HCT116 (cell line): Measurements from ENCODE around the gene RNASEH2A. TPM values are rescaled to one million over a fixed set of nuclear protein-coding genes. Genes with fewer than 3 reads are reported as not detected.

Source experiments
- ATAC-seq: fragments of 200-7000 bp; cut with Tn5 transposase; 2 replicates; pipeline ENCODE4 v1.9.1; 2020; ENCODE audit warnings: mild to moderate bottlenecking, moderate library complexity
- BruUV-seq: library from RNA; stranded (reverse); fragments of 400-500 nt; replicated peaks from 2 replicates; lab custom pipeline; 2021; lab: Mats Ljungman, UMichigan
- CTCF ChIA-PET: fragments of 300-600 bp; sonication (Branson Sonifier 250); formaldehyde crosslinking; loops from one replicate; lab custom pipeline; 2021; ENCODE audit warnings: antibody characterized with exemption; lab: Charles Lee
- POLR2A ChIA-PET: fragments of 300-600, 350-600 bp; sonication (Branson Sonifier 250); formaldehyde crosslinking; loops from one replicate; lab custom pipeline; 2021; ENCODE audit warnings: antibody characterized with exemption; lab: Charles Lee
- RAD21 ChIA-PET, 2 experiments: fragments of 300-600 bp; sonication (Branson Sonifier 250); formaldehyde crosslinking; loops; one replicate each; lab custom pipeline; 2023; ENCODE audit warnings: low total read pairs in 2 of 2; ENCODE audit not compliant: uncharacterized antibody in 2 of 2, unreplicated experiment in 2 of 2, low non-redundant PET in 1 of 2; lab: Charles Lee
- DNase-seq: peaks from one replicate; pipeline ENCODE4 v3.0.0-alpha.2; 2010; ENCODE audit warnings: low read depth, low spot score
- H2AFZ ChIP-seq: fragments of 200-600 bp; shearing (Covaris generic), sonication (generic); 2 replicates; pipeline ENCODE4 v1.6.1; 2017; ENCODE audit warnings: low read depth, mixed run types, mixed read lengths, antibody characterized with exemption, low read length; ENCODE audit not compliant: poor library complexity, severe bottlenecking
- H3K27ac ChIP-seq: 2 replicates; pipeline ENCODE4 v1.5.1; 2012; ENCODE audit warnings: low read depth, low read length
- H3K27me3 ChIP-seq: fragments of 200-600 bp; sonication (generic); 2 replicates; pipeline ENCODE4 v1.6.1; 2016; ENCODE audit warnings: mixed run types, low read length, mixed read lengths; ENCODE audit not compliant: insufficient read depth
- H3K36me3 ChIP-seq, 2 experiments: fragments of 200-500 bp in 1 of 2; fragments of 200-600 bp in 1 of 2; sonication (Bioruptor generic) in 1 of 2; sonication (generic) in 1 of 2; 2 replicates each; pipeline versions ENCODE4 v1.5.1 to v1.6.1; 2014 to 2016; ENCODE audit warnings: low read length in 2 of 2, inconsistent platforms in 1 of 2, mixed read lengths in 1 of 2, mixed run types in 1 of 2; ENCODE audit not compliant: insufficient read depth in 2 of 2, control insufficient read depth in 1 of 2
- H3K4me1 ChIP-seq, 2 experiments: fragments of 200-600 bp in 1 of 2; sonication (generic) in 1 of 2; 2 replicates each; pipeline versions ENCODE4 v1.5.1 to v1.6.1; 2012 to 2017; ENCODE audit warnings: low read length in 2 of 2, inconsistent platforms in 1 of 2, mild to moderate bottlenecking in 1 of 2, mixed read lengths in 1 of 2, mixed run types in 1 of 2, moderate library complexity in 1 of 2; ENCODE audit not compliant: insufficient read depth in 2 of 2, control insufficient read depth in 1 of 2
- H3K4me2 ChIP-seq: fragments of 200-600 bp; sonication (generic); 2 replicates; pipeline ENCODE4 v1.6.1; 2017; ENCODE audit warnings: mixed run types, low read length, mixed read lengths
- H3K4me3 ChIP-seq, 2 experiments: fragments of 200-600 bp in 1 of 2; sonication (generic) in 1 of 2; replicated peaks in 1 of 2; 2 replicates each; pipeline ENCODE4 v1.5.1; 2011 to 2016; ENCODE audit warnings: low read length in 2 of 2, control low read depth in 1 of 2, low read depth in 1 of 2, mild to moderate bottlenecking in 1 of 2, mixed read lengths in 1 of 2, mixed run types in 1 of 2
- H3K79me2 ChIP-seq: fragments of 200-600 bp; sonication (generic); 2 replicates; pipeline ENCODE4 v1.6.1; 2017; ENCODE audit warnings: mild to moderate bottlenecking, mixed run types, low read length, moderate library complexity, mixed read lengths; ENCODE audit not compliant: insufficient read depth
- H3K9ac ChIP-seq: fragments of 200-600 bp; sonication (generic); 2 replicates; pipeline ENCODE4 v1.6.1; 2016; ENCODE audit warnings: low read length, mixed read lengths
- H3K9me2 ChIP-seq: fragments of 200-600 bp; sonication (generic), shearing (Covaris generic); 2 replicates; pipeline ENCODE4 v1.6.1; 2017; ENCODE audit warnings: mixed run types, mild to moderate bottlenecking, moderate library complexity; ENCODE audit not compliant: insufficient read depth
- H3K9me3 ChIP-seq, 2 experiments: fragments of 200-500 bp in 1 of 2; fragments of 200-600 bp in 1 of 2; sonication (Bioruptor generic) in 1 of 2; sonication (generic) in 1 of 2; 2 replicates each; pipeline ENCODE4 v1.6.1; 2014 to 2017; ENCODE audit warnings: low read length in 2 of 2, mixed read lengths in 2 of 2, inconsistent platforms in 1 of 2, low read depth in 1 of 2, mild to moderate bottlenecking in 1 of 2, mixed run types in 1 of 2, moderate library complexity in 1 of 2; ENCODE audit not compliant: control insufficient read depth in 1 of 2, insufficient read depth in 1 of 2
- H4K20me1 ChIP-seq: fragments of 200-600 bp; sonication (generic), shearing (Covaris generic); 2 replicates; pipeline ENCODE4 v1.6.1; 2017; ENCODE audit warnings: mixed run types, mild to moderate bottlenecking, moderate library complexity; ENCODE audit not compliant: insufficient read depth
- CTCF ChIP-seq, 3 experiments: fragments of 200-600 bp in 1 of 3; sonication (generic) in 1 of 3; IDR thresholded peaks in 2 of 3; conservative IDR thresholded peaks in 1 of 3; 2 replicates each; pipeline ENCODE4 v1.5.1; 2012 to 2017; ENCODE audit warnings: low read depth in 2 of 3, low read length in 2 of 3, antibody characterized with exemption in 1 of 3, borderline replicate concordance in 1 of 3, control low read depth in 1 of 3, mild to moderate bottlenecking in 1 of 3, mixed read lengths in 1 of 3, mixed run types in 1 of 3, moderate library complexity in 1 of 3; ENCODE audit not compliant: insufficient read depth in 1 of 3
- JUND ChIP-seq: IDR thresholded peaks from 2 replicates; pipeline ENCODE4 v1.6.1; 2012
- SP1 ChIP-seq: IDR thresholded peaks from 2 replicates; pipeline ENCODE4 v1.6.1; 2012; ENCODE audit warnings: low read depth
- intact Hi-C: fragments of 100-400 bp; cut with micrococcal nuclease; formaldehyde crosslinking; loops from 2 replicates; pipeline ENCODE4 v1.10.0; 2022
- total RNA-seq: library from RNA; stranded (reverse); gene quantifications from one replicate; pipeline ENCODE4 v1.2.1, GENCODE V29; 2021; ENCODE audit not compliant: unreplicated experiment
- TF ChIP-seq, protein P1 (sequence below): IDR thresholded peaks from 2 replicates; pipeline ENCODE4 v1.6.1; 2012

Gene RNASEH2A
- total RNA-seq, 1 experiment from 2014 or later: 54.5 TPM

GRCh38 chr19:12778905-12779161, 27.6 kb upstream of the RNASEH2A start:
- peak overlapping the region; percentile 66 to 68 for H3K4me3 ChIP-seq
- H4K20me1 ChIP-seq: no peaks in the 10 kb centered on the region
- TF ChIP-seq JUND (no peak), SP1 (no peak)
- H3K27me3 ChIP-seq: no peaks in the 10 kb centered on the region
- ChIA-PET POLR2A (interaction anchor here (1.3 to 8.8 kb wide), 2 partner anchors 13 to 15 kb away, joined by 6 to 172 read pairs; partner anchors contain the start of gene JUNB), RAD21 (interaction anchor here (0.6 to 2.7 kb wide), 5 partner anchors 10 to 18 kb away, joined by 3 to 15 read pairs (median 8); partner anchors contain the start of gene JUNB (in 1 of the 2)), CTCF (interaction anchor here (1.0 to 7.0 kb wide), 6 partner anchors 11 to 56 kb away, joined by 4 to 88 read pairs (median 44); partner anchors contain the start of genes JUNB and RTBDN)
- no peaks in the 10 kb centered on the region for H3K9me2 ChIP-seq
- peaks cover 6% of the 10 kb centered on the region; the same call in 1 of the 2 replicates for H3K79me2 ChIP-seq
- H3K27ac ChIP-seq: peak overlapping the region; percentile 96
- peak overlapping the region; percentile 78 for H3K9ac ChIP-seq
- H3K4me1 ChIP-seq: peaks cover 53 to 80% of the 10 kb centered on the region in 2 experiments
- no peak for DNase-seq
- no peaks in the 10 kb centered on the region for H3K9me3 ChIP-seq
- ATAC-seq: no peak
- H3K4me2 ChIP-seq: peak overlapping the region; percentile 85
- H3K36me3 ChIP-seq: no peaks in the 10 kb centered on the region
- TSS peak; percentile 79 for BruUV-seq
- H2AFZ ChIP-seq: no peak overlapping the region
- intact Hi-C loops: loop anchor here (2.0 to 5.0 kb wide), 2 partner anchors 14 to 68 kb away; no protein-coding TSS in a partner anchor

DNA sequence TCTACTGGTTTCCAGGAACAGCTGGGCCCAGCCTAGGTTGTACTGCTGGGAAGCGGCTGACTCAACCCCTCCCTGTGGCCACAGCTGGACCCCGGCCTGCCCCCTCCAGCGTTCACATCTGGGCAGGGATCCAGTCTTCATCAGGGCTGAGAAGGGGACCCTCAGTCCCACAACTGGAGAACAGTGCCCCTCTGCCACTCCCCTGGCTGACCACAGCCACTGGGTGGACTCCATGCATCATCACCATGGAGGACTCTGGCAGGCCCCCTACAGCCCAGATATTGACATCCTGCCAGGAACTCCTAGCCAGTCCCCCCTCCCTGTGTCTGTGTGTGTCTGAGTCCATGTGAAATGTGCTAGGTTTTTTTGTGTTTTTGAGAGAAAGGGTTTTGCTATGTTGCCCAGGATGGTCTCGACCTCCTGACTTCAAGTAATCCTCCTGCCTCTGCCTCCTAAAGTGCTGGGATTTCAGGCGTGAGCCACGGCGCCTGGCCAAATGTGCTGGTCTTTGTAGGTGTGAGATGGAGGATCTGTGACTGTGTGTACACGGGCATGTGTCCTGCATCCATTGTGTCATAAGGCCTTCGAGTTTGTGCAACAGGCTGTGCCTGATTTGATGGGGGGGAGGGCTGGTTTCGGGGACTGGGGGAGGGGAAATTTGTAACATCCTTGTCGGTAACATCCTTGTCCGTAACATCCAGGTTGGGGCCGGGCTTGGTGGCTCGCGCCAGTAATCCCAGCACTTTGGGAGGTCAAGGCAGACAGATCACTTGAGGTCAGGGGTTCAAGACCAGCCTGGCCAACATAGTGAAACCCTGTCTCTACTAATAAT, 27.0 kb upstream of the RNASEH2A start:
- no peak for DNase-seq
- no peaks in the 10 kb centered on the region for H4K20me1 ChIP-seq
- no peaks in the 10 kb centered on the region for H3K9me3 ChIP-seq
- H3K79me2 ChIP-seq: peaks cover 4% of the 10 kb centered on the region; the same call in 1 of the 2 replicates
- peak overlapping the region; percentile 78 for H3K9ac ChIP-seq
- no peaks in the 10 kb centered on the region for H3K9me2 ChIP-seq
- H3K27ac ChIP-seq: peak overlapping the region; percentile 96
- BruUV-seq: no TSS peak
- peak overlapping the region; percentile 85 for H3K4me2 ChIP-seq
- H3K4me1 ChIP-seq: peaks cover 52 to 80% of the 10 kb centered on the region in 2 experiments
- H3K4me3 ChIP-seq: peak overlapping the region; percentile 66 to 68
- TF ChIP-seq CTCF (IDR thresholded peaks at IDR 0.05 in 2 of 3, conservative IDR thresholded peaks at IDR 0.05 in 1 of 3; ENCODE audit: borderline replicate concordance in 1 of 3, insufficient read depth in 1 of 3, low read depth in 2 of 3, low read length in 2 of 3): 0 out of 6 replicates have a peak, but pooled peaks of 1 of the 3 experiments have one; percentile 21
- TF ChIP-seq, protein P1, sequence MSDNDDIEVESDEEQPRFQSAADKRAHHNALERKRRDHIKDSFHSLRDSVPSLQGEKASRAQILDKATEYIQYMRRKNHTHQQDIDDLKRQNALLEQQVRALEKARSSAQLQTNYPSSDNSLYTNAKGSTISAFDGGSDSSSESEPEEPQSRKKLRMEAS: no peak
- no peaks in the 10 kb centered on the region for H3K36me3 ChIP-seq
- POLR2A ChIA-PET: interaction anchor here (1.3 to 8.8 kb wide), 2 partner anchors 13 to 14 kb away, joined by 6 to 172 read pairs; partner anchors contain the start of gene JUNB
- intact Hi-C loops: loop anchor here (2.0 to 5.0 kb wide), 2 partner anchors 13 to 68 kb away; no protein-coding TSS in a partner anchor
- ATAC-seq: no peak
- CTCF ChIA-PET: interaction anchor here (1.0 to 7.0 kb wide), 5 partner anchors 11 to 56 kb away, joined by 4 to 88 read pairs (median 36); partner anchors contain the start of genes JUNB and RTBDN
- H2AFZ ChIP-seq: no peak overlapping the region
- H3K27me3 ChIP-seq: no peaks in the 10 kb centered on the region
- RAD21 ChIA-PET: interaction anchor here (0.6 to 2.7 kb wide), 4 partner anchors 9 to 18 kb away, joined by 3 to 15 read pairs (median 6); partner anchors contain the start of gene JUNB (in 1 of the 2)
